Measurements from ENCODE around the gene TMEM141.
"Not testable (repeated sequence)": the region's sequence is repeated elsewhere in the genome, so short reads cannot be mapped to it uniquely, and the experiment has no call there.

Gene TMEM141

DNA sequence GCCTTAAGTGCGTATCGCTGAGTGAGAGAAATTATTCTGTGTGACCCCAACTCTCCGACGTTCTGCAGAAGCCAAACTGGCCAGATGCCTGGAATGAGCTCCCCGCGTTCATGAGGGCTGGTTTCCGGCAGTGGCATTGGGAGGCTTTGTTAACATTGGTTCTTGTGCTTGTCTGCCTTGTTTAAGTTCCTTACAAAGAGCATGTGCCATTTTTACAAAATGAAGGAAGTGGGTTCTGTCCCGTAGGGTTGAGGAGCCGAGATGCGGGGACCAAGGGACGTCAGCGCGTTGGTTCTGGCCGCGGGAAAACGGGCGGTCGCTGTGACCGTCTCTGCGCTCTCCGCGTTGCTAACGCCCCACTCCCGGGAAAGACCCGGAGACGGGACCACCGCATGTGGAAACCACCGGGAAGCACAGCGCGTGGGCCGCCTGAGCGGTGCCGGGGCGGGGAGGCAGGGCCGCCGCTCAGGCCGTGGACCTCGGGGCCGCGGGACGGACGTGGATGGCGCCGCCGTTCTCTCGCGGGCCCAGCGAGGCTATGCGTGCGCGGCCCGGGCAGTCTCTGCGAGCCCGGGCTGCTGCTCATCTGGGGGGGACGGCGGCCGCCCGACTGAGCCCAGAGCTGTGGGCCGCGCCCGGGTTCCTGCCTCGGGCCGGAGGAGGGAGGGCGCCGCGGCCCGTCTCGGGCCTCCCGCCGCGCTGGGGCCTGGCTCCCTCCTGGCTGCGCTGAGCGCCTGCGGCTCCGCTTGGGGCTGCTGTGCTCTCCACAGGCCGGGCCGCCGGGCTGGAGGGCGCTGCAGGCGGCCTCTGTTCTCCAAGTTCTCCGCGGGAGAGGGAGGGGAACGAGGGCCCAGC, 30.1 kb downstream of the TMEM141 start:
- DNase-seq, result no peak

DNA sequence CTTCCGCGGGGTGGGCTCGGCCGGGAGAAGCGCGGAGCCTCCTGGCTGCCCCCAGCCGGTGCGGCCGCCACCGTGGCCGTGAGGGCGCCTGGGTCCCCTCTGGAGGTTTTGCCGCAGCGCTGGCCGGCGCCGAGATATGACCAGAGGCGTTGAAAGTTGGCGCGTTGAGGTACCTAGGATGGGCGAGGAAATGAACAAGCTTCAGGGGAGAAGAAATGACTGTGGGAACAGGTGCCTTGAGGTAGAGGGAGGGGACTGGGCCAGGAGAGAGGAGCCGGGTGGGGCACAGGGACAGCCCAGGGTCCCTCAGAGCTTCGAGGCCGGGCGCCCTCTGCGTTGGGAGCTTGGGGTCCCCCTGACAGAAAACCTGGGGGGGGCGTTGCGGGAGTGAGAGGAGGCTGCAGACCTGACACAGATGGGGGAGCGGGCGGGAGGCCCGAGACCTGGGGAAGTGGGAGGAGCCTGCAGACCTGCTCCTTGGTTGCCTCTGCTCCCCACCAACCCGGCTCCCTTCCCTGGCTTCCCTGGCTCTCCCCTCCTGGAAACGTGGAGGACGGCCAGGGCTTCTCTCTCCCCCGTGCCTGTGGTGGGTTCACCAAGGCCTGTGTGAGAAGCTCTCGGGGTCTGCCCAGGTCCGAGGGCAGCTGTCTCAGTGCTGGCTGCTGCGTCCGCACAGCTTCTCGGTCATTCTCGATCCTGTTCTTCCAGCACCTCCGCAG, 30.8 kb downstream of the TMEM141 start:
- DNase-seq, result no peak

DNA sequence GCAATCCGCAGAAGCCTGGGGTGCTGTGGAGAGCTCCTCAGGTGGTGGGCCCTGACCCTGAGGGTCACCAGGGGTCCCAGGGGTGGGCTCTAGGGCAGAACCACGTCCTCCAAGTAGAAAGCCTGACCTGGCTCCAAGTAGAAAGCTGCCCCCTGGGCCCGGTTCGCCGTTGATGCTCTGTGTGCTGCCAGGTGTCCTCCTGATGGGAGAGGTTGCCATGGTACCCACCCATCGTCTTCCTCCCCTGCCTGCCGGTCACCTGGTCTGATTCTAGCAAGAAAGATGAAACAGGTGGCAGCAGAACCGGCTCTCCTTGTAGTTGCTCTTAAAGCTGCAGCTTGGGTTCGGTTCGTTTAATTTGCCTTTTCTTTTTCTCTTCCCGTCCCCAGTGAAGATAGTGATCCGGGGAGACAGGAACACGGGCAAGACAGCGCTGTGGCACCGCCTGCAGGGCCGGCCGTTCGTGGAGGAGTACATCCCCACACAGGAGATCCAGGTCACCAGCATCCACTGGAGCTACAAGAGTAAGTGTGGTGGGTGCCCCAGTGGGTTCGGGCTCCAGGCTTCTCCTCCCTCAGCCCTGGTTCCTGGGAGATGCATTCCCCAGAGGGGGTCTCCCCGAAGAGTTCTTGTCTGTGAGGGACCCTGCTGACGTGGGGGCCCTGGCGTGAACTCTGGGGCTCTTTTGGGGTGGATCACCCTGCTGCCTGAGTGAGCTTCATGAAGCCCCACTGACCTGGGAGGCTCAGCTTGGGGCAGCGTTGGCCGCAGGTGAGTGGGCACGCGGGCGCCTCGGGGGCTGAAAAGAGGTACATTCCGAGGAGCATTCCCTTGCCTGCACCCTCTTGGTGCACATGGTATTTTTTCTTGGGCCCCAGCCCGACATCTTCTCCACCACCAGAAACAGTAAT, 32.2 kb downstream of the TMEM141 start:
- no peak for DNase-seq

DNA sequence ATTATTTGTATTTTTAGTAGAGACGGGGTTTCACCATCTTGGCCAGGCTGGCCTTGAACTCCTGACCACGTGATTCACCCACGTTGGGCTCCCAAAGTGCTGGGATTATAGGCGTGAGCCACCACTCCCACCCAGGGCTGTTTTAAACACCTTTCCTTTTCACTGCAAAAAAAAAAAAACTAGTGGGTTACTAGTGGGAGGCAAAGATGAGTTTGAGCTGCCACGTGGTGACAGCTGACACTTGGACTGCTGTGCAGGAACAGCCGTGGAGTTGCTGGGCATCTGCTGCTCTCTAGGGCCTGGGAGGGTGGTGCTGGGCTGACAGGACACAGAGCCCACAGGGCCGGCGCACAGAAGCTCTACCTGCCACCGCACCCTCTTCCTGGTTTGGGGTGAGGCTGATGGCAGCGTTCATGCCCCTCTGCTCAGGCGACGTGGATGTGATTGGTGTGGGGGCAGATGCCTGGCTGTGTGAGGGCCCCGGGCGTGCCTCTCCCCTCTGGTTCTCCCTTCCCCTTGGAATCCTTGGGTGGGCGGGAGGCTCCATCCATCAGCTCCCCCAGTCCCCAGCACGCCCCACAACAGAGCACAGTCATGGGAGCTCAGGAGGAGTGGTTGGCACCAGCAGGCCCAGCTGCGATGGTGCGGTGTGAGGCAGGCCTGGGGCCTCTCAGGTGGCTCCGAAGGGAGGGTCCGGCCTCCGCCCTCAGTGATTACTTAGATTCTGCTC, 33.5 kb downstream of the TMEM141 start:
- no peak for DNase-seq

DNA sequence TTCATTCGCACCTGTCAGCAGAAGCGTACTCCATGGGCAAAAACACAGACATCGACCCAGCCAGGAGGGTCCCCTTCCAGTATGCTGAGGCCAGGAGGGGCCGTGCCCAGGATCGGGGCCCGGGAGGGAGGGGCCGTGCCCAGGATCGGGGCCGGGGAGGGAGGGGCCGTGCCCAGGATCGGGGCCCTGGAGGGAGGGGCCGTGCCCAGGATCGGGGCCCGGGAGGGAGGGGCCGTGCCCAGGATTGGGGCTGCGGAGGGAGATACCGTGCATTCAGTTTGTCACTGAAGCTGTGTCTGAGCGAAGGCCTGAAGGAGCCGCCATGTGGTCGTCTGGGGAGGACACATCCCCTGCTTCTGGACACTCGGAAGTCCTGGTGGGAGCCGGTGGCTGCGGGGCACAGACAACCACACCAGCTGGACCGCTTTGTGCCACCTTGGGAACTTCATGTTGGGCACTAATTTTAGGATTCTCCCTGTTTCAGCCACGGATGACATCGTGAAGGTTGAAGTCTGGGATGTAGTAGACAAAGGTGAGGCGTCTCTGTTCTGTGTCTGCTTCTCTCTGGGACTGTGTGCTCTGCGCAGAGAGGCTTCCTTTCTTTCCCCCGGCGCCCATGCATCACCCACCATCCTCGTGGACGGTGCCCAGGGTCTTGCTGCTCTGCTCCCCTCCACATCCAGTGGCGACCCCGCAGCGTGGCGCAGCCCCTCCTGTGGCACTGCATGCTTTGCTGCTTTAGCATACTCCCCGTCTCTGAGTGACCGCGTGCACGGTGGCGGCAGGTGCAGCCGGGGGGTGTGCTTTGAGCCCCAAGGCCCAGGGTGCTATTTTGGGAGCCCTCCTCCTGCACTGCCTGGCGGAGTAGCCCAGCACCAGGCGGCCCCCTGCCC, 34.4 kb downstream of the TMEM141 start:
- no peak for DNase-seq

DNA sequence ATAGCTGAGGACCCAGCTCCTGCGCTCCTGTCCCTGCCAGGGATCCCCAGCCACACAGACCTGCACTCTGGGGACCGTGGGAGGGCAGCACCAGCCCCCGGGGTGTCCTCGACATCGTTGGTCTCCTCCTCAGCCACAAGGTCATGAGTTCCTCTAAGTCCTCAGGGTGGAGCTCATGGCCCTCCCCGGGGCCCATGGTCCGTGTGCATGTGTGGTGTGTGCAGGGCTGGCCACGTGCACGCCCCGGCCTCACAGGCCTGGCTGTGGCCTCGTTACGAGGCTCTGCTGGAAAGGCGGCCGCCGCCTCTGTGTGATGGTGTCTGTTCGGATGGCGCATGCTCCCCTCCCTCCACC, 35.0 kb downstream of the TMEM141 start:
- DNase-seq, result no peak

DNA sequence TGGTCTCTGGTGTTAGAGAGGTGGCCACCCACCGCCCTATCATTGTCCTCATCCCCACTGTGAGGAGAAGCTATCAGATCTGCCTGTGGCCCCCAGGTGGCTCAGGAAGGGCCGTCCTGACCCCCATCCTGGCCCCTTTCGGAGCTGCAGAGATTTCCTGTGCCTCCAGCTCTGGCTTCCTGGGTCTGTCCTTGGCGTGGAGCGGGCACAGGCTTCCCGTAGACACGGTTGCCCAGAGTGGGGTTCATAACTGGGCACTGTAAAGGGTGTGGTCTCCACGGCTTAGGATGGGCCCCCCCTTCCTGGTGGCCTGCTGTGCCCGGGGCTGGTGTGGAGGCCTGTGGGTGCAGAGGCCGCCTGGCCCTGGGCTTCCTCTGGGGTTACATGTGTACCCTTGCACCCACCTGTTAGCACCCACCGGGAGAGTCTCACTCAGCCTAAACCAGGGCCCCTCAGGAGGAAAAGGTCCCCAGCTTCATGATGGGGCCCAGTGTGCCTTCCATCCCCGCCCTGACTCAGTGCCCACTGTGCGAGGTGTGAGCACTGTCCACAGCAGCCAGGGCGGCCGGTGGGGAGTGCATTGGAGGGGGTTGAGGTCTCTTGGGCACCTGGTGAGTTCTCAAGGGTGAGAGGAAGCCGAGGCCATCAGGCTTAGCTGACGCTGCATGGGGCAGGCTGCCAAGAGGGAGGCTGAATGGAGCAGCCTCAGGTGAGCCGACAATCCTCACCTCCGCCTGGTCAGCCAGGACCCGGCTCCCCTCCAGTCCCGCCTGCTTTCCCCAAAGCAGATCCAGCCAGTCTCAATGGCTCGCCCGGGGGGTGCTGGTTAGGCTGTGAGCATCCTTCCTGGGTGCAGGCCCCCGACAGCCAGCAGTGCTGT, 35.8 kb downstream of the TMEM141 start:
- DNase-seq, result no peak

DNA sequence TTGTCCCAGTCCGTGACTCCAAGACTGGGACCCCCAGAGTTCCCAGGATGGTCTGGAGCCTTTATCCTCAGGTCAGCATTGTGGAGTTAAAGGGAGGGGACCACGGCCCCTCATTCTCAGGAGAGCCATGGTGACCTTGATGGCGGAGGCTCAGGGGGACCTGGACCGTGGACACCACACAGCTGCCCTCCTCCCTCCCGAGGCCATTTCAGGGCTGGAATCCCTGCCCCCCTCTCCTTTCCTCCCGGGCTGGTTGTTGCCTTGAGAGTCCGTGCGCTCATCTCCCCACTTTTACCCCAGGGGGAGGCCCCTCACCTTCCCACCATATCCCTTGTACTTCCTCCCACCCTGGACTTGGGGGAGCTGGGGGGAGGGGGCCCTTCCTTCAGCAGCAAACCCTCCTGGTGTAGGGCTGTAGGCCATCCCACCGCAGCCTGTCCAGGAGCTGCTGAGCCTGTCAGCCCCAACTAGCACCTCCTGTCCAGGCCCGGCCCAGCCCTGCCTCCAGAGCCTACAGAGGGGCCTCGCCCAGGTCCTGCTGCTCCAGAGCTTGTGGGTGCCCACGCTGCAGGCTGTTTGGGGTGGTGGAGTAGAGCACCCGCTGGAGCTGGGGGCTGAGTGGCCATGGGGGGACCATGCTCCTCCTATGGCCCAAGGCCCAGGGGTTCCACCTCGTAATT, 36.8 kb downstream of the TMEM141 start:
- DNase-seq, result no peak

DNA sequence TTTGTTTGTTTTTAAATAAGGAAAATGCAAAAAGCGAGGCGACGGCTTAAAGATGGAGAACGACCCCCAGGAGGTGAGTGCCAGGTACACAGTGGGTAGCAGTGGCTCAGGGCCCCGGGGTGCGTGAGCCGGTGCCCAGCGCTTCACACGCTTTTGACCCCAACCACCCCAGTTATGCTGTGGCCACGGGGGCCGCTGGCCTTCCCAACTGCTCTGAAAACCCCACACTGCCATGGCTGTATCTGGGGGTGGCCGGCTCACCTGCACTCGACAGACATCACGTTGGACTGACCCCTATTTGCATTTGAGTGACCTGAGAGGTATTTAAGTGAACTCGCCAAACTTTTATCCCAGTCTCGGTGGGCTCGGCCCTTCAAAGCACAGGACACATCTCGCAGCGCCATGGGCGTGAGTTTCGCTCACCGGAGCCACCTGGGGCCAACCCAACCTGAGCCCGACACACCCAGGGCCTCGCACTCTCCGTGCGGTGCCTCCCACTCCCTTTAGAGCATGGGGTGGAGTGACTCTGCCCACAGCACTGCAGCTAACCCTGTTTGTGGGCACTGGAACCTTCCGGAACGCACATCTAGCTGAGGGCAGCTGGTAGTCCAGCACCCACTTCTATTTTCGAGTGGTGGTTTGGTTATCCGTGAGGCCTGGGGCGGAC, 37.5 kb downstream of the TMEM141 start:
- no peak for DNase-seq

DNA sequence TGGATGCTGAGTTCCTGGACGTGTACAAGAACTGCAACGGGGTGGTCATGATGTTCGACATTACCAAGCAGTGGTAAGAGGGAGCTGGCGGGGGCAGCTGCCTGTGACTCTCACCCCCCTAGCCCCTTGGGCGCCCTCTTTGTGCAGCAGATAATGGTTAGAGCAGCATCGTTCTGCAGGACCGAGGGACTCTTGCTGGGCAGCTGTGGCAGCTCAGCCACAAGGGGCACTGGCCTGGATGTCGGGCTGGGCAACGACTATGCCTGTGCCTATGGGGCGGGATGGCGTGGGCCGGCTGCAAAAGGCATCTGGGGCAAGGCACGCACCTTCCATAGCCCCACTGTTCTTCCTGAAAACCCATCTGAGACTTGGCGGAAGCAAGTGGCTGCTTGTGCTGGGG, 38.3 kb downstream of the TMEM141 start:
- no peak for DNase-seq

DNA sequence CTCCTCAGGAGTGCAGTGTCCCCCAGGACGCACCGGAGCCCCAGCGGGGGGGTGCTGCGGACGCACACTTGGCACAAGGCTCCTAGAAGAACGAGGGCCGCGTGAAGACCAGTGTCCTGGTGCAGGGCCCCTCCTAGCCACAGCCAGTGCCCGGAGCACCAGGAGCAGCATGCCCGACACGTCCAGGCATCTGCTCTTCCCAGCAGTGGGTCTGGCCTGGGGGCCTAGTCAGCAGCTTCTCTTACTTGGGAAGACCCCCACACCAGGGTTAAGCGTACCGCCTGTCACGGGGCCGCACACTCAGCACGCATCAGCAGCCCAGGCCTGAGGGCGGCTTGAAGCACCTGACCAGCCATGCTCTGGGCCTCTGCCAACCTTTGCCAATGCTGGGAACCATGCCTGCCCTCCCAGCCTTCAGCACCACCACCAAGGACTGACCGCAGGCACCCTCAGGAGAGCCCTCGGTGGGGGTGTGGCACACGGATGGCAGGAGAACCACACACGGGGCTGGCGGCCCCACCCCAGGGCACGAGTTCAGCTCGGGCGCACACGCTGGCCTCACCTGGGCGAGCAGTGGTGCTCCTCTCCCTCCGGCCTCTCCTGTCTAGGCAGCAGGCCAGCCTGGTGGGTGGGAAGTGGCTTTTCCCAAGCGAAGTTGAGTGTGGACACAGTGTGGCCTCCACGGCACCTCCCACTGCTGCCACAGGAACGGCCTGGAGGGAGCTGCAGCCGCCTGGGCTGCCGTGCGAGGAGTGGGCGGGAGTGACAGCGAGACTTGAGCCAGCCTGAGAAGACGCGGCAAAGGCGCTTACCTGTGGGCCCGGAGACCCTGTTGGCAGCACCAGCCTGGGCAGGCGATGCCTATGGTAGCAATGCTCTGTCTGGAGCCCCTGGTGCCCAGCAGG, 39.1 kb downstream of the TMEM141 start:
- no peak for DNase-seq

DNA sequence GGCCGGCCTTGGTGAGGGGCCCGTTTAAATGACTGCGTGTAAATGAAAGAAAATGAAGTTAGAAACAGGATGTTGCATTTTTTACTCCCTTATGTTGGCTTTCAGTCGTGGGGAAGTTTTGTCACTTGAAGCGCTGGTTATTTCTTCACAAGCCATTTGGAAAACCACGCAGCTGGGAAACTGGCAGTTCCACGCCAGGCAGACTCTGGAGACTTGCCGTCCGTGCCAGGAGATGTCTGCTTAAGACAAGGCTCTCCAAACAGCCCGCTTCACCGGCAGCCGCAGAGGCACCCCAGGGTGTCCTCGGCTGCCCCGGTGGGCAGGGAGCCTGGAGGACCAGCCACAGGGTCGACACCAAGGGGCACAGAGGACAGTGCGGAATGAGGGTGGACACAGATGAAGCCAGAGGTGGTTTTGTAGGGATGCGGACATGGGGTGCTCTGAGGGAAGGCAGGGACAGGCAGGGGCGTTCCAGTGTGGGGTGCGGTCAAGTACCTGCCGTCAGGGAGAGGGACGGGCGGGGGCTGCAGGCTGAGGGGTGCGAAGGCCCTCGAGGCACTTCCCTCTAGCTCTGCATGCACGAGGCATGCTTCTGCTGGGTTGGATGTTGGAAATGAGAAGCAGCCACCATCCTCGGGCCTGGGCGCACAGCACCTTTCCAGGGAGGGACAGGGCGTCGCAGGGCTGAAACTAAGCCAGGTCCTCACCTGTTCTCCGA, 40.0 kb downstream of the TMEM141 start:
- DNase-seq, result no peak

DNA sequence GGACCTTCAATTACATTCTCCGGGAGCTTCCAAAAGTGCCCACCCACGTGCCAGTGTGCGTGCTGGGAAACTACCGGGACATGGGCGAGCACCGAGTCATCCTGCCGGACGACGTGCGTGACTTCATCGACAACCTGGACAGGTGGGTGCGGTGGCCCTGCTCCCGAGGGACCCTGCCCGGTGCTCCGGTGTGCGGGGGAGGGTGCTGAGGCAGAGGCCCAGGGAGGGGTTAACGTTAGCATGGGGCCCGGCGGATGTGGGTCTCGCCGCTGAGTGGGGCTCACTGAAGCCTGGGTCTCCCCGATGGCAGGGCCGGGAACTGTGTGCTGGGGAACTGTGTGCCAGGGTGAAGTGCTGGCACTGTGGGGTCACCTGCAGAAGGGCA, 40.6 kb downstream of the TMEM141 start:
- DNase-seq, result no peak

DNA sequence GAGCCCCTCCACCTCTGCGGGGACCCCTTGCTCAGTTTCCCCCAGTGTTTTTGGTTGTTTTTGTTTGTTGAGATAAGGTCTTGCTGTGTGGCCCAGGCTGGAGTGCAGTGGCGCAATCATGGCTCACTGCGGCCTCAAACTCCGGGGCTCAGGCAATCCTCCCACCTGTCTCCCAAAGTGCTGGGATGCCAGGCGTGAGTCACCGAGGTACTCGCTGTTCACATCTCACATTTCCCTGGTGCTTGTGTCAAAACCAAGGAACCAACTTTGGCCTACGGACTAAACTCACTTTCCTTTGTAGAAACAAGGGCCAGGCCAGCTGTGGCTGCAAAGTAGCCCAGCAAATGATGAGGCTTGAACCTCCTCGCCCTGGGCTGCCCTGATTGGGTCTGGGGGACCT, 41.4 kb downstream of the TMEM141 start:
- no peak for DNase-seq

DNA sequence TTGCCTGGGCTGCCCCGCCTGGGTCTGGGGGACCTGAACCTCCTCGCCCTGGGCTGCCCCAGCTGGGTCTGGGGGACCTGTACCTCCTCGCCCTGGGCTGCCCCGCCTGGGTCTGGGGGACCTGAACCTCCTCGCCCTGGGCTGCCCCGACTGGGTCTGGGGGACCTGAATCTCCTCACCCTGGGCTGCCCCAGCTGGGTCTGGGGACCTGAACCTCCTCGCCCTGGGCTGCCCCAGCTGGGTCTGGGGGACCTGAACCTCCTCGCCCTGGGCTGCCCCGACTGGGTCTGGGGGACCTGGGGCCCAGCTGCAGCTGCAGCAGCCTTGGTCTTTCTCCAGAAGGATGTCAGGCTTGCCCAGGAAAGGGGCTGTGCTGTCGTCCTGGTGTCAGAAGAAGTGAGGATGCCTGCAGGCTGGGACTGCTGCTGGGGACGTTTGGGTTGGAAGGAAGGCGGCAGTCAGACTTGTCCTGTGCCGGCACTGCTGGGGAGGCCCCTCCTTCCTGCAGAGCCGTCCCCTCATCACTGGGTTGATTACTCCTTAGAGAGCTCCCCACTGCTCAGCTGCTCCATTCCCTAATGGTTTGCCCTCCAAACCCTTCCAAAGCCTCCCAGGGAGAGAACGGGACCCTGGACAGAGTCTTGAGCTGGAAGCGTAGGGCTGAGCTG, 42.4 kb downstream of the TMEM141 start:
- DNase-seq, result not testable (repeated sequence)

DNA sequence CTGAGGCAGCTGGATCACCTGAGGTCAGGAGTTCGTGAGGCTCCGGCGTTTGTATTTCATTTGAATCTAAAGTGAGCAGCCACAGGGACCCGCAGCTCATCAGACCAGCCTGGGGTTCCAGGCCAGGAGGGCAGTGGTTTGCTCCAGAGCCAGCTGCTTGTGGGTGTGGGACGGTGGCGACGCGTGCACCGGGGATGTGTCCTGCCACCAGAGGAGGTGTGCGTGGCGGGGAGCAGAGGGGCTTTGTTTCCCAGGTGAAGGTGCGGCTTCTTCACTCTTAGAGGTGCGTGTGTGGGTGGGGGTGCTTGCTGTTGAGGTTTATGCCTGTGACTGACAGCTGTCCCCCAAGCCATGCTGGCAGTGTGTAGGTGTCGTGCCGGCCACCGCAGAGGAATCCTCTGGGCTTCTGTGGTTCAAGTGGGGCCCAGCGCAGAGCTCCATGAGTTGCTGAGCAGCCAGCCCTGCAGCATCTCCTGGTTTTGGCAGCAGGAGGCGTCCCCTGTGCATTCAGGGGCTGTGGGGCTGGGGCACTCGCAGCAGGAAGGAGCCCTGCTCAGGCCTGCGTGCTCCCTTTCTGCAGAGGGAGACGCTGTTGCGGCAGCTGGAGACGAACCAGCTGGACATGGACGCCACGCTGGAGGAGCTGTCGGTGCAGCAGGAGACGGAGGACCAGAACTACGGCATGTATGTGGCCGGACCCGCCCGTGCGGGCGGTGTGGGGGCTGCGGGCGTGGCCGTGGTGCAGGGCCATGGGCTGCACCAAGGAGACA, 44.2 kb downstream of the TMEM141 start:
- no peak for DNase-seq
